ENCODE data around the gene GLB1L.
"Not testable (repeated sequence)": the region's sequence is repeated elsewhere in the genome, so short reads cannot be mapped to it uniquely, and the experiment has no call there.

The GLB1L gene

GRCh38 chr2:219280651-219281050 lies 35.4 kb upstream of the GLB1L start:
- DNase-seq: peak in 1 of 4 experiments; percentile 28

- DNase-seq: no peak
Measured at GRCh38 chr2:219279916-219280516, 34.8 kb upstream of the GLB1L start.

- peak; percentile 99 to 100 (median 100) for DNase-seq
Measured at GRCh38 chr2:219279151-219279915, 34.1 kb upstream of the GLB1L start, which contains the start of gene DNAJB2. Gene DNAJB2 (plus strand): TSS chr2:219279366. CDS start chr2:219279834, 468 bp downstream.

- DNase-seq: no peak
Measured at GRCh38 chr2:219278655-219279150, 33.5 kb upstream of the GLB1L start.

GRCh38 chr2:219277703-219278654 lies 32.7 kb upstream of the GLB1L start:
- peak; percentile 74 to 83 (median 82) for DNase-seq

GRCh38 chr2:219274361-219274921 lies 29.2 kb upstream of the GLB1L start:
- DNase-seq: no peak

GRCh38 chr2:219273937-219274336 lies 28.7 kb upstream of the GLB1L start:
- no peak for DNase-seq

DNA sequence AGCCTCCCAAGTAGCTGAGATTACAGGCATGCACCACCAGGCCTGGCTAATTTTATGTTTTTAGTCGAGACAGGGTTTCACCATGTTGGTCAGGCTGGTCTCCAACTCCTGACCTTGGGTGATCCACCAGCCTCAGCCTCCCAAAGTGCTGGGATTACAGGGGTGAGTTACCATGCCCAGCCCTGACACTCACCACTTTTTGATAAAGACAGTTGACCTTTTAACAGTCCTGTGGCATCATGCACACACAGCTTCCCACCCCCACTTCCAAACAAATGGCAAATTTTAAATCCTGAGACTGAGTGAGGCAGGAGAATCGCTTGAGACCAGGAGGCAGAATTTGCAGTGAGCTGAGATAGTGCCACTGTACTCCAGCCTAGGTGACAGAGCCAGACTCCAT lies 27.8 kb upstream of the GLB1L start:
- peak; percentile 40 to 64 (median 48) for DNase-seq

DNA sequence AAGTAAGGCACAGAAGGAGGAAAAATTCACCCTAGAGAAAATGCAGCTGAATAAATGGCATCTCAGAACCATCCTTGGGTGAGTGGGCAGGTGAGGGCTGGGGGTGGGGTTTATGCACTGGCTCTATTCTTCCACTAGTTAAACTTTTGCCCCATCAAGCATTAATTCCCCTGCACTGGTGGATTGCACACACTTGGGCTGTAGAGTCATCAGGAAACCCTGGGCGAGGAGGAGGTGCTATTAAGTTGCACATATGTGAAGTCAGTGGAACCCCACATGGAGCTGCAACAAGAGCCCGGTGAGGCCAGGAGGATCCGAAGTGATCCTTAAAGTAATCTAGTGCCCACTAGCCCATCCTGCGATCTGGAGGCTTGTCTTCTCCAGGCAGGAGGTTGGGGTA lies 27.1 kb upstream of the GLB1L start:
- peak in 3 of 4 experiments; percentile 38 to 54 (median 46) for DNase-seq

- no peak for DNase-seq
Measured at GRCh38 chr2:219271021-219271420, 25.8 kb upstream of the GLB1L start.

- DNase-seq: no peak
Measured at GRCh38 chr2:219270055-219270372, 24.8 kb upstream of the GLB1L start.

DNA sequence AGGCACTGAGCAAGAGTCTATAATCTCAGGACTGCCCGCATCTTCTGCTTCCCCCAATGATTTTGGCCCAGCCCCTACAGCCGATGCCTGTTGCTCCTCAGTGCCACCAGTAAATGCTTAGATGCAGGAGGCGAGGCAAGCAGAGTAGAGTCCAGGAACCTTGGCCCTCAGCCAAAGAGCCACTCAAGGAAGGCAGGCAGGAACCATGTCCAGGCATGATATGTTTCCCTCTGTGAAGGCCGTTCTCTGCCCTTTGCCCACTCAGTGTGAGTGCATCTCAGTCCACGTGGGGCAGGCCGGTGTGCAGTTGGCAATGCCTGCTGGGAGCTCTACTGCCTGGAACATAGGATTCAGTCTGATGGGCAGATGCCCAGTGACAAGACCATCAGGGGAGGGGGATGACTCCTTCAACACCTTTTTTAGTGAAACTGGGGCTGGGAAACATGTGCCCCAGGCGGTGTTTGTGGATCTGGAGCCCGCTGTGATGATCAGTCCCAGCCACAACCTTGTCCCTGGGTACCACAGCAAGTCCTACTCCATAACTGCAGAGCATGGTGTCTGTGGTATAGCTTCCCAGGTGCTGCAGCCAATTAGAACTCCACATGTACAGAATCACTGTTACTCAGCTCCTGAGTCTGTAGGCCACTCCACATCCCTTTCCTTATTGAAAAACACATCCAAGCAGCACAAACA lies 24.3 kb upstream of the GLB1L start:
- DNase-seq: no peak

DNA sequence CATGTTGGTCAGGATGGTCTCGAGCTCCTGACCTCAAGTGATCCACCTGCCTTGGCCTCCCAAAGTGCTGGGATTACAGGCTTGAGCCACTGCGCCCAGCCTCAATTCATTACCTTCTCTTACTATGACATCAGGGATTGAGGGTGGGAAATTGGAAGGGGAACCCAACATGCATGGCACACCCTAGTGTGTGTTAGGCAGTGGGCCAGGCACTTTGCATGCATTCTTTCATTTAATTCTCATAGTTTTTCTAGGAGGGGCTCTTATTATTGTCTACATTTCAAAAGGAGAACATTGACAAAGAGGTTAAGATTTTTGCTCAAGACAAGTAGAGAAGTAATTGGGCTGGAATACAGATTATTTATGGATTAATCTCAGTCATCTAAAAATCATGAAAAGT lies 23.1 kb upstream of the GLB1L start:
- DNase-seq: no peak

GRCh38 chr2:219266886-219267285 lies 21.6 kb upstream of the GLB1L start:
- DNase-seq: no peak

DNA sequence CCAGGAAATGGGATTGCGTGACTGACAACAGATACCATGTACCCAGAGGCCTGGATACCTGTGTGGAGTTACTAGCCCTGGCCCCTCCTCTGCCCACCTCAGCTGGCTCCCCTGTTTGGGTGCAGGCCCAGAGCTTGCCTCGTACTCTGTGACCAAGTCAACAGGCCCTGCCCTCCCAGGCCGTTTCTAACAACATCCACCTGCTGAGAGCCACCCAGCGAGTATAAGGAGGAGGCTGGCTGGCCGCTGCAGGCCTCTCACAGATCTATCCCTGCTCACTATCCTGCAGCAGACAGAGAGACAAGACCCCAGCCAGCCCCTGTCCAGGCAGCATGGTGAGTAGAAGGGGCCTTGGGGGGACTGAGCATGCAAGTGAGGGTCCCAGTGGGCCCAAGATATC lies 21.0 kb upstream of the GLB1L start:
- DNase-seq: no peak

GRCh38 chr2:219261024-219261855 lies 16.0 kb upstream of the GLB1L start:
- no peak for DNase-seq

- not testable (repeated sequence) for DNase-seq
Measured at GRCh38 chr2:219258942-219259341, 13.7 kb upstream of the GLB1L start.

DNA sequence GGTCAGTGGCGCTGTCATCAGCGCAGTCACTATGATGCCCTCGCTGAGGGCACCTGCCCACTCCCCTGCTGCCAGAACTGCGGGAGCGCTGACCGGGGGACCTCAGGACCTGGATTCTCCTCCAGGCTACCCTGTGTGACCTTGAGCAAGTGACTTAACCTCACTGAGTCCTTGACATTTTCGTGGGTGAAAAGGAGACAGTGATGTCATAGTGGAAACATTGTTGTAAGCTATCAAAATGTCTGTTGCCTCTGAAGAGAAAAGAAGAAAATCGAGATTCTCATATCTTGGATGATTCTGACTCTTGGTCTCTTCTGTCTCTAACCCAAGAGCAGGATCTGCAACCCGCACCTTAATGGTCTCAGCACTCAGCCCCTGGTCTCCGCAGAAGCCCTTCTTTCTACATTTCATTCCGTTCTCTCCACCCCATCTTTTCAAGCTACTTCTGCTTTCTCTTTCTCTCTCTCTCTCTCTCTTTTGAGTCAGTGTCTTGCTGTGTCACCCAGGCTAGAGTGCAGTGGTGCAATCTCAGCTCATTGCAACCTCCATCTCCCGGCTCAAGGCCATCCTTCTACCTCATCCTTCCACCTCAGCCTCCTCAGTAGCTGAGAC lies 9.5 kb upstream of the GLB1L start:
- DNase-seq: peak; percentile 54 to 76 (median 60)

DNA sequence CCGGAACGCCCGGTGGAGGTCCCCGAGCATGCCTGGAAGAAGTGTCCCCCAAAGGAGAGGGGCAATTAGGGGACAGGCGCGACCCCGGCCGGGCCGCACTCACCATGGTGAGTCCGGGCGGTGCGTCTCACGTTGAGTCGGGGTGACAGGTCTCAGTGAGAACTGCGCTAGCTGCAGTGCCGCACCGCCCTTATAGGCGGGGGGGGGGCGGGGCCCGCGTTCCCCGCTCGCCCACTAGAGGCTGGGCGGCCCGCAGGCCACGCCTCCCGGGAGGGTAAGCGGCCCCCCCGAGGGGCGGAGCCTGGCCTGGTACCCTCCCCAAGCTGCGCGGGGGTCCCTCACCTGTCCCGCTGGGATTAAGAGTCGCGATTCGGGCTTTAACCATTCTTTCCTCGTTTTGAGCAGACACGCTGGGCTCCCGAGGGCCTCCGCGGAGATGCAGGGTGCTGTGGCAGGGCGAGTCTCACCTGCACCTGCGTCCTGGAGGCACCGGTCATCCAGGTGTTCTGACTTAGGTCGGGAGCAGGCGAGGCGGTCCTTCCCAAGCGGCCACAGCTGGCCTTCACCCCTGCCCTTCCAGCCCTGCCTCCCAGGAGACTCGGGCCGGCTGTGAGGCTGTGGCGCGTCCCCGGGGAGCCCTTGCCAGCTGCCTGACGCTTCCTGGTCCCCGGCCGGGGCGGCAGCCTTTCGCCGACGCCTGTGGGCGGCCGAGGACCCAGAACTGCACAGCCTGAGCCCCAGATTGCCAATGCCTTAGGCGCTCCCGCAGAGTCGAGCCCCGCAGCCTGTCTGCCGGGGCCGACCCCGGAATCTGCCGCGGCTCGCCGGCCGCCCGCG lies 8.7 kb upstream of the GLB1L start, which contains the start of gene TUBA4A:
Gene TUBA4A (minus strand): TSS at position 166 of the 837 bp plus-strand sequence. CDS start 60 bp downstream, at position 106.
- DNase-seq: peak; percentile 87 to 95 (median 91)
